OCI-LY1 (cell line): ENCODE measurements around the gene CARS2.
"Not testable (repeated sequence)": the region's sequence is repeated elsewhere in the genome, so short reads cannot be mapped to it uniquely, and the experiment has no call there.

Source experiments
- CTCF ChIP-seq: fragments of 200-600 bp; sonication (generic), shearing (Covaris generic); IDR thresholded peaks from 2 replicates; pipeline ENCODE4 v1.5.1; 2017; ENCODE audit warnings: mild to moderate bottlenecking, antibody characterized with exemption, low read length, moderate library complexity, mixed read lengths
- EZH2 ChIP-seq: fragments of 200-600 bp; sonication (generic), shearing (Covaris generic); IDR thresholded peaks from 2 replicates; pipeline ENCODE4 v1.8.0; 2017; ENCODE audit warnings: borderline replicate concordance, mixed run types, mild to moderate bottlenecking, antibody characterized with exemption, low read length, moderate library complexity, mixed read lengths

GRCh38 chr13:110701061-110701460, 4.9 kb downstream of the CARS2 start:
- TF ChIP-seq CTCF, EZH2: not testable (repeated sequence)
